ENCODE results near the gene USP7.

USP7 gene

GRCh38 chr16:8905795-8906591 lies 57.7 kb downstream of the USP7 start:
- Mint-ChIP-seq H3K9me3 (no peaks in the 10 kb centered on the region), H3K4me3 (no peak overlapping the region), H3K4me1 (no peaks in the 10 kb centered on the region), H3K27ac (no peak overlapping the region), H3K36me3 (ENCODE audit: low read depth) (peaks cover 73% of the 10 kb centered on the region), H3K27me3 (ENCODE audit: low read depth) (no peaks in the 10 kb centered on the region)
- TF ChIP-seq CTCF (IDR thresholded peaks at IDR 0.05; ENCODE audit: unreplicated experiment in 3 of 3): no peak

GRCh38 chr16:8905168-8905762 lies 58.4 kb downstream of the USP7 start:
- Mint-ChIP-seq H3K4me3 (no peak overlapping the region), H3K36me3 (ENCODE audit: low read depth) (peaks cover 73% of the 10 kb centered on the region), H3K27ac (no peak overlapping the region), H3K27me3 (ENCODE audit: low read depth) (no peaks in the 10 kb centered on the region), H3K4me1 (no peaks in the 10 kb centered on the region), H3K9me3 (no peaks in the 10 kb centered on the region)
- TF ChIP-seq CTCF (IDR thresholded peaks at IDR 0.05; ENCODE audit: unreplicated experiment in 3 of 3): peak in 1 of 3 experiments; percentile 41

GRCh38 chr16:8904018-8904430 lies 59.7 kb downstream of the USP7 start:
- H3K4me1 Mint-ChIP-seq: no peaks in the 10 kb centered on the region
- peaks cover 80% of the 10 kb centered on the region for H3K36me3 Mint-ChIP-seq (ENCODE audit: low read depth)
- no peaks in the 10 kb centered on the region for H3K27me3 Mint-ChIP-seq (ENCODE audit: low read depth)
- no peak overlapping the region for H3K27ac Mint-ChIP-seq
- TF ChIP-seq CTCF (IDR thresholded peaks at IDR 0.05; ENCODE audit: unreplicated experiment in 3 of 3): no peak
- H3K4me3 Mint-ChIP-seq: no peak overlapping the region
- H3K9me3 Mint-ChIP-seq: no peaks in the 10 kb centered on the region

- no peaks in the 10 kb centered on the region for H3K27me3 Mint-ChIP-seq (ENCODE audit: low read depth)
- TF ChIP-seq CTCF (IDR thresholded peaks at IDR 0.05; ENCODE audit: unreplicated experiment in 3 of 3): no peak
- H3K27ac Mint-ChIP-seq: no peak overlapping the region
- peaks cover 84% of the 10 kb centered on the region for H3K36me3 Mint-ChIP-seq (ENCODE audit: low read depth)
- H3K9me3 Mint-ChIP-seq: no peaks in the 10 kb centered on the region
- no peak overlapping the region for H3K4me3 Mint-ChIP-seq
- no peaks in the 10 kb centered on the region for H3K4me1 Mint-ChIP-seq
Measured at GRCh38 chr16:8903004-8903403, 60.7 kb downstream of the USP7 start.

GRCh38 chr16:8901320-8901861 lies 62.3 kb downstream of the USP7 start:
- no peaks in the 10 kb centered on the region for H3K27me3 Mint-ChIP-seq (ENCODE audit: low read depth)
- H3K4me3 Mint-ChIP-seq: no peak overlapping the region
- no peak for TF ChIP-seq CTCF (IDR thresholded peaks at IDR 0.05; ENCODE audit: unreplicated experiment in 3 of 3)
- H3K27ac Mint-ChIP-seq: peak overlapping the region in 1 of 3 experiments; percentile 22
- no peaks in the 10 kb centered on the region for H3K9me3 Mint-ChIP-seq
- no peaks in the 10 kb centered on the region for H3K4me1 Mint-ChIP-seq
- H3K36me3 Mint-ChIP-seq (ENCODE audit: low read depth): peaks cover 87% of the 10 kb centered on the region
